ENCODE measurements around the gene SOX8. TPM values are rescaled to one million over a fixed set of nuclear protein-coding genes. Genes with fewer than 3 reads are reported as not detected.

SOX8 gene
- total RNA-seq, 8 experiments from 2014 or later, result 0.51 to 16.3 (median 4.2) TPM

DNA sequence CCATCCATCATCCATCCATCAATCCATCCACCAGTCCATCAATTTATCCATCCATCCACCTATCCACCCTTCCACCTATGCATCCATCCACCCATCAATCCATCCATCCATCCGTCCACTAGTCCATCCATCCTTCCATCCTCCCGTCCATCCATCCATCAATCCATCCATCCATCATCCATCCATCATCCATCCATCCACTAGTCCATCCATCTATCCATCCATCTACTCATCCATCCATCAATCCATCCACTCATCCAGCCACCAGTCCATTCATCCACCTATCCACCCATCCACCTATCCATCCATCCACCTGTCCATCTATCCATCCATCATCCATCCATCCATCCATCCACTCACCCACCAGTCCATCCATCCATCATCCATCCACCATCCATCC lies 51.0 kb downstream of the SOX8 start:
- H3K4me1 ChIP-seq (replicated peaks in 1 of 2), result peaks cover 39 to 51% of the 10 kb centered on the region in 2 donors
- ATAC-seq (replicated peaks in 6 of 8), result no peak
- H3K27ac ChIP-seq, result no peak overlapping the region
- WGBS, 10 experiments, result 18 to 100% (median 82%) methylated on average over 2 of the region's 2 CpGs
- H3K4me3 ChIP-seq, result no peak overlapping the region
- in situ Hi-C loops (cut with MboI; ENCODE audit: low pct_unique_long_range_greater_than_20kb in 2 of 9, low sequenced_read_pairs in 9 of 9, unreplicated experiment in 9 of 9), result no loop called here

DNA sequence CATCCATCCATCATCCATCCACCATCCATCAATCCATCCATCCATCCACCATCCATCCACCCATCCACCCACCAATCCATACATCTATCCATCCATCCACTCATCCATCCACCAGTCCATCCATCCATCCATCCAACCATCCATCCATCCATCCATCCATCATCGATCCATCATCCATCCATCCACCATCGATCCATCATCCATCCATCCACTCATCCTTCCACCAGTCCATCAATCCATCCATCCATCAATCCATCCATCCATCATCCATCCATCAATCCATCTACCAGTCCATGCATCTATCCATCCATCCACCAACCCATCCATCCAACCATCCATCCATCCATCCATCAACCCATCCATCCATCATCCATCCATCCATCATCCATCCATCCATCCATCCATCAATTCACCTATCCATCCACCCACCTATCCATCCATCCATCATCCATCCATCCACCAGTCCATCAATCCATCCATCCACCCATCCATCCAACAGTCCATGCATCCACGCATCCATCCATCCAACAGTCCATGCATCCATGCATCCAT lies 51.6 kb downstream of the SOX8 start:
- Histone ChIP-seq H3K4me3 (no peak overlapping the region), H3K27ac (no peak overlapping the region), H3K4me1 (replicated peaks in 1 of 2) (peaks cover 33 to 51% of the 10 kb centered on the region in 2 donors)
- in situ Hi-C loops (cut with MboI; ENCODE audit: low pct_unique_long_range_greater_than_20kb in 2 of 9, low sequenced_read_pairs in 9 of 9, unreplicated experiment in 9 of 9), result no loop called here
- WGBS, 10 experiments, result 56 to 100% (median 90%) methylated on average over 1 to 3 of the region's 3 CpGs; no CpG with 5 or more reads in 1 of the 10 experiments
- no peak for ATAC-seq (replicated peaks in 6 of 8)

DNA sequence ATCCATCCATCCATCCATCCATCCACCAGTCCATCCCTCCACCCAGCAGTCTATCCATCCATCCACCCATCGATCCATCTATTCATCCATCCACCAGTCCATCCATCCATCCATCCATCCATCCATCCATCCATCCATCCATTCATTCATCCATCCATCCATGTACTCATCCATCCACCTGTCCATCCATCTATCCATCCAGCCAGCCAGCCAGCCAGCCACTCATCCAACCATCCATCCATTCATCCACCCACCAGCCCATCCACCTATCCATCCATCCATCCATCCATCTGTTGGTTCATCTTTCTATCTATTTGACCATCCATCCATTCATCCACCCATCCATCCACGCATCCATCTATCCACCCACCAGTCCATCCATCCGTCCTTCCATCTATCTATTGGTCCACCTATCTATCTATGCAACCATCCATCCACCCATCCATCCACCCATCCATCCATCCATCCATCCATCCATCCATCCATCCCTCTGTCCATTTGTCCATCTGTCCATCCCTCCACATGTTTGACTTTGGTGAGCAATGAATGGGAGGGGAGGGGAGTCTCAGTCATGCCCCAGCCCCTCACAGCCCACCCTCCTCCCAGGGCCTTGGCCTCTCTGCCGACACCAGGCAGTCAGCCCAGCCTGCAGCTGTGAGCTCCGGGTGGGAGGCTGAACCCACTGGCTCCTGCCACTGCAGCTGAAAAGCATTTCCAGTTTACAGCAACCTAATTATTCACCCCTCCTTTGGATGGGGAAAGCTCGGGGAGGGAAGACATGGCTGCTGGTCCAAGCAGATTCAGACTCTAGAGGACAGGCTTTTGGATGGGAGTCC lies 52.9 kb downstream of the SOX8 start:
- no peak overlapping the region for H3K27ac ChIP-seq
- WGBS, 10 experiments, result 7 to 94% (median 64%) methylated on average over 2 to 4 of the region's 6 CpGs; no CpG with 5 or more reads in 1 of the 10 experiments
- peaks cover 23 to 40% of the 10 kb centered on the region in 2 donors for H3K4me1 ChIP-seq (replicated peaks in 1 of 2)
- no peak overlapping the region for H3K4me3 ChIP-seq
- no peak for ATAC-seq (replicated peaks in 6 of 8)
- in situ Hi-C loops (cut with MboI; ENCODE audit: low pct_unique_long_range_greater_than_20kb in 2 of 9, low sequenced_read_pairs in 9 of 9, unreplicated experiment in 9 of 9), result no loop called here

DNA sequence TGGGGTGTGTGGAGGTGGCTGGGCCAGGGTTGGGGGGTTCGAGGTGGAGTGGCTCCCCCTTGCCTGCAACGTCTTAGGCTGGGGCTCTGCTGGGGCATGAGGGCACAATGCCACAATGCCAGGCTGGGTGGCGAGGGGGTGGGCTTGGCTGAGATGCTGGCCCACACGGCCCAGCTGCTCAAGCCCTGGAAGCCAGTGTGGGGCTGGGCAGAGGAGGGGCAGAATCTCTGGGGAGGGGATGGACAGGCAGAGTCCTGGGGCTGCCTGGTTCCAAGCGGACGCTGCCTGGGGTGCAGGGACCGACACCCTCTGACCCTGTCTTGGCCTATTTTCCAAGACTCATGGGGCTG lies 53.5 kb downstream of the SOX8 start:
- H3K4me1 ChIP-seq (replicated peaks in 1 of 2), result peaks cover 20 to 35% of the 10 kb centered on the region in 2 donors
- in situ Hi-C loops (cut with MboI; ENCODE audit: low pct_unique_long_range_greater_than_20kb in 2 of 9, low sequenced_read_pairs in 9 of 9, unreplicated experiment in 9 of 9), result no loop called here
- 100% methylated on average over 1 of the region's 7 CpGs; no CpG with 5 or more reads in 9 of the 10 experiments for WGBS, 10 experiments
- no peak overlapping the region for H3K4me3 ChIP-seq
- ATAC-seq (replicated peaks in 6 of 8), result no peak
- H3K27ac ChIP-seq, result no peak overlapping the region

DNA sequence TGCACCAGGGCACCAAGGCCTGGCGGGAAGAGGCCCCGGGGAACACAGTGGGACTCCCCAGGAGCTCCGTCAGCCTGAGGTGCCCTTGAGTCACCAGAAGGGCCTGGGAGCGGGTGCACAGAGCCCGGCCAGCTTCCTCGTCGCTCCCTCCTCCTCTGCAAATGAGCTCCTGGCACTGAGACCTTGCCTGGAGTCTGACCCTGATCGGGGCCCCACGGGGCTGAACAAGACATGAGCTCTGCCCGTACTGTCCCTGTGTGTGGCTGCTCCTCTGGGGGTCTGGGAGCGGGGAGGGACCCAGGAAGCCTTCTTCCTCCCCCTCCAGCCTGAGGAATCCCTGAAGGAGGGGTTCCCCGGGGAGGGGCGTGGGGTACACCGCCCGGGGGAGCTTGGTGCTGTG lies 54.6 kb downstream of the SOX8 start:
- WGBS, 10 experiments, result 20 to 60% methylated on average over 1 to 2 of the region's 15 CpGs; no CpG with 5 or more reads in 8 of the 10 experiments
- in situ Hi-C loops (cut with MboI; ENCODE audit: low pct_unique_long_range_greater_than_20kb in 2 of 9, low sequenced_read_pairs in 9 of 9, unreplicated experiment in 9 of 9), result no loop called here
- Histone ChIP-seq H3K27ac (no peak overlapping the region), H3K4me1 (replicated peaks in 1 of 2) (peaks cover 11 to 24% of the 10 kb centered on the region in 2 donors), H3K4me3 (no peak overlapping the region)
- ATAC-seq (replicated peaks in 6 of 8), result peak in 5 of 8 experiments; percentile 58 to 79 (median 66)

Other genes starting within 250 kb of the SOX8 start
- gene CIAO3, start 240.8 kb upstream of the SOX8 start, total RNA-seq, result 10 to 100 TPM; 15.0 to 30.5 (median 24.9) TPM
- gene MSLN, start 221.0 kb upstream of the SOX8 start, total RNA-seq, result under 1 TPM in 3 of 8 experiments, not detected in 5; 0.23 to 0.63 (median 0.43) TPM
- gene RPUSD1, start 193.4 kb upstream of the SOX8 start, total RNA-seq, result 10 to 100 TPM in 7 of 8 experiments, 1 to 10 TPM in 1; 8.7 to 32.7 (median 15.8) TPM
- gene CHTF18, start 193.2 kb upstream of the SOX8 start, total RNA-seq, result 10 to 100 TPM in 6 of 8 experiments, 1 to 10 TPM in 2; 2.5 to 41.5 (median 12.4) TPM
- gene GNG13, start 181.0 kb upstream of the SOX8 start, total RNA-seq, result 1 to 10 TPM in 2 of 8 experiments, under 1 TPM in 3, not detected in 3; 0.56 to 2.8 (median 0.85) TPM
- 10 to 100 TPM in 3 of 8 experiments, 1 to 10 TPM in 5; 5.1 to 20.0 (median 9.2) TPM for gene LMF1, start 10.8 kb upstream of the SOX8 start, total RNA-seq
- under 1 TPM in 2 of 8 experiments, not detected in 6; 0.47 to 0.52 TPM for gene SSTR5, start 91.0 kb downstream of the SOX8 start, total RNA-seq
- under 1 TPM in 2 of 8 experiments, not detected in 6; 0.08 to 0.28 TPM for gene C1QTNF8, start 114.5 kb downstream of the SOX8 start, total RNA-seq
- gene CACNA1H, start 171.3 kb downstream of the SOX8 start, total RNA-seq, result 10 to 100 TPM in 5 of 8 experiments, under 1 TPM in 2, not detected in 1; 0.36 to 30.6 (median 20.9) TPM
- gene TPSG1, start 243.5 kb downstream of the SOX8 start, total RNA-seq, result 1 to 10 TPM in 1 of 8 experiments, under 1 TPM in 2, not detected in 5; 0.11 to 1.1 (median 0.52) TPM
- under 1 TPM in 3 of 8 experiments, not detected in 5; 0.25 to 0.62 (median 0.51) TPM for gene TPSB2, start 248.4 kb downstream of the SOX8 start, total RNA-seq

All from motor neuron (in vitro differentiated cells).